ENCODE data around the gene SFMBT1.

GRCh38 chr3:52896613-52897012 is 149.3 kb downstream of the SFMBT1 start:
- TF ChIP-seq CTCF (conservative IDR thresholded peaks at IDR 0.05; ENCODE audit: low read depth, low read length) (no peak), POLR2A (IDR thresholded peaks at IDR 0.05; ENCODE audit: low read depth, low read length) (no peak), BHLHE40 (IDR thresholded peaks at IDR 0.05; ENCODE audit: low read depth, low read length) (no peak), RAD21 (IDR thresholded peaks at IDR 0.05; ENCODE audit: low read length) (no peak), MXI1 (IDR thresholded peaks at IDR 0.05; ENCODE audit: borderline replicate concordance, low read depth, low read length) (no peak), SMC3 (IDR thresholded peaks at IDR 0.05; ENCODE audit: low read depth, low read length) (no peak), RFX5 (IDR thresholded peaks at IDR 0.05; ENCODE audit: low read depth, low read length) (no peak)

Data from IMR-90 (cell line).